ENCODE measurements around the gene SNX15. TPM values are rescaled to one million over a fixed set of nuclear protein-coding genes. Genes with fewer than 3 reads are reported as not detected.

The SNX15 gene
- total RNA-seq, 4 donors from 2014 or later = 9.8 to 18.6 (median 13.9) TPM

DNA sequence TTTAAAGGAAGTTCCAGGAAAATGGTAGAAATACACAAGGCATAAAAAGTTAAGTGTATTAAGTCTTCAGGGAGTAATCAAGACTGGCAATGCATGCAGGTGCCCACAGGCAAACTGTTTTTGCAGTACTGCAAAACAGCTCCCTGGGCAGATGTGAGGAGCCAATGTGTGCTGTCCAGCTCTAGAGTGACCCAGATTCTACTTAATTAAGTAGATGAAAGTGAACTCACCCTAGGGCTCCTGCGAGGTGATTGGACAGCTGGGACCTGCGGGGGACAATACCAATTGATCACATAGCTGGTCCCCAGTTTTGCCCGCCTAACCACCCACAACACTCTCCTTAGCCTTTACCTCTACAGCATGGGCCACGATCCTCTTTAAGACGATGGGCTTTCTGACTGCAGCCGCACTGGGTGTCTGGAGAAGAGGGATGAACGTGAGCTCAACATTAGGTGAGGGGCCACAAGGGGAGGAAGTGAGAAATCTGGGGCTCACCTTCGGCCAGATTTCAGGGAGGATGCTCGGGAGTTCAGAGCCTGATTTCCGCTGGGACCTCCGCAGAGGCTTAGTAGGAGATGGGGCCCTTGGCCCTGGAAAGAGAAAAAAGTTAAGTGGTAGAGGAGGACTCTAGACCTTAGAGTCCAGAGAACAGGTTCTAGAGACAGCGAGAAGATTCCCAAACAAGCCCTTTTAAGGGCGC is 56.0 kb downstream of the SNX15 start:
- Histone ChIP-seq H3K4me1 (peaks cover 11 to 30% (median 14%) of the 10 kb centered on the region in 3 donors), H3K9me3 (no peaks in the 10 kb centered on the region), H3K27me3 (no peaks in the 10 kb centered on the region), H3K36me3 (peaks cover 5 to 34% (median 27%) of the 10 kb centered on the region in 3 donors), H3K4me3 (peak overlapping the region; percentile 44 to 90 (median 79)), H3K27ac (peak overlapping the region; percentile 90 to 99 (median 97))
- WGBS, 2 donors = 2 to 4% methylated on average over 8 to 11 of the region's 13 CpGs
- DNase-seq = no peak
- intact Hi-C loops (cut with DNase I) = no loop called here
- no peak for TF ChIP-seq POLR2A (IDR thresholded peaks at IDR 0.05)
- TF ChIP-seq, protein P1, sequence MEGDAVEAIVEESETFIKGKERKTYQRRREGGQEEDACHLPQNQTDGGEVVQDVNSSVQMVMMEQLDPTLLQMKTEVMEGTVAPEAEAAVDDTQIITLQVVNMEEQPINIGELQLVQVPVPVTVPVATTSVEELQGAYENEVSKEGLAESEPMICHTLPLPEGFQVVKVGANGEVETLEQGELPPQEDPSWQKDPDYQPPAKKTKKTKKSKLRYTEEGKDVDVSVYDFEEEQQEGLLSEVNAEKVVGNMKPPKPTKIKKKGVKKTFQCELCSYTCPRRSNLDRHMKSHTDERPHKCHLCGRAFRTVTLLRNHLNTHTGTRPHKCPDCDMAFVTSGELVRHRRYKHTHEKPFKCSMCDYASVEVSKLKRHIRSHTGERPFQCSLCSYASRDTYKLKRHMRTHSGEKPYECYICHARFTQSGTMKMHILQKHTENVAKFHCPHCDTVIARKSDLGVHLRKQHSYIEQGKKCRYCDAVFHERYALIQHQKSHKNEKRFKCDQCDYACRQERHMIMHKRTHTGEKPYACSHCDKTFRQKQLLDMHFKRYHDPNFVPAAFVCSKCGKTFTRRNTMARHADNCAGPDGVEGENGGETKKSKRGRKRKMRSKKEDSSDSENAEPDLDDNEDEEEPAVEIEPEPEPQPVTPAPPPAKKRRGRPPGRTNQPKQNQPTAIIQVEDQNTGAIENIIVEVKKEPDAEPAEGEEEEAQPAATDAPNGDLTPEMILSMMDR (IDR thresholded peaks at IDR 0.05) = no peak

DNA sequence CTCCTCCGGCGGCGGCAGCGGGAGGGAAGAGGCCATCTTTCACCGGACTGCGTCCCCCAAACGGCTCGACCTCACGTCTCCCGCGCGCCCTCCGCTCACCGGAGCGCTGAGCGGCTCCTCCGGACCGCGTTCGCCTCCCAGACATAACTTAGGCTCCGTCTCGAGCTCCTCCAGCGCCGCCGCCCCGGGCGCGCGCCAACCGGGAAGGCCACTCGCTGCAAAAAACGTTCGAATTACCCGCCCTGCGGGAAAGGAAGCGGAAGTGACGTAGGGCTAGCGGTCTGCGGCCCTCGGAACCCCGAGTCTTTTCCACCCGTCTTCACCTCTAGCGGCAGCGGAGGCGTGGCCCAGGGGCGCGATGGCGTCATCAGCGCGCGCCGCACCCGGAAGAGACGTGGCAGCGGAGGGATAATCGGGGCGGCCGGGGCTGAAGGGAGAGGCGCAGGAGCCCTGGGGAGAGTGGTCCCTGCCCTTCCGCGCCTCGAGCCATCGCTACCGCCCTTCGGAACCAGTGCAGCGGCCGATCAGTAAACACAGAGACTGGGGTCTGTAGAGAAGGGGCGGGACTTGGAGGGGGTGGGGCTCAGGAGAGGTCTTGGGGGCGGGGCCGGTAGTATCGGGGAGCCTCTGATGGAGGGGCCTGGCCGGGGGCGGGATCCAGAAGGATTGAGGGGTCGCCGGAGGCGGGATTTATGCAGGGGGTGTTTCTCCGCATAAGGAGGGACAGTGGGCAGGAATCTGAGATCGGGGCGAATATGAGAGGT is 56.8 kb downstream of the SNX15 start, which contains the start of the genes CDCA5 and ZFPL1:
Gene CDCA5, minus strand, starts transcription at position 207 of the 764 bp plus-strand sequence. Its CDS starts 62 bp downstream, at position 145.
Gene ZFPL1, plus strand, starts transcription at position 389 of the 764 bp plus-strand sequence. CDS start 477 bp downstream, outside the sequence.
- Histone ChIP-seq H3K27me3 (no peaks in the 10 kb centered on the region), H3K27ac (peak within 1 kb of the TSS; percentile 90 to 99 (median 97)), H3K36me3 (peaks cover 7 to 42% (median 29%) of the 10 kb centered on the region in 3 donors), H3K9me3 (no peaks in the 10 kb centered on the region), H3K4me3 (peak within 1 kb of the TSS; percentile 44 to 90 (median 79)), H3K4me1 (peaks cover 11 to 30% (median 14%) of the 10 kb centered on the region in 3 donors)
- peak in 2 of 4 donors; percentile 65 to 66 for TF ChIP-seq POLR2A (IDR thresholded peaks at IDR 0.05)
- TF ChIP-seq, protein P1 (IDR thresholded peaks at IDR 0.05) = peak in 4 of 6 experiments; percentile 7 to 50 (median 14)
- intact Hi-C loops (cut with DNase I) = no loop called here
- peak; percentile 63 for DNase-seq
- 0 to 1% methylated on average over 11 to 15 of the region's 79 CpGs for WGBS, 2 donors

DNA sequence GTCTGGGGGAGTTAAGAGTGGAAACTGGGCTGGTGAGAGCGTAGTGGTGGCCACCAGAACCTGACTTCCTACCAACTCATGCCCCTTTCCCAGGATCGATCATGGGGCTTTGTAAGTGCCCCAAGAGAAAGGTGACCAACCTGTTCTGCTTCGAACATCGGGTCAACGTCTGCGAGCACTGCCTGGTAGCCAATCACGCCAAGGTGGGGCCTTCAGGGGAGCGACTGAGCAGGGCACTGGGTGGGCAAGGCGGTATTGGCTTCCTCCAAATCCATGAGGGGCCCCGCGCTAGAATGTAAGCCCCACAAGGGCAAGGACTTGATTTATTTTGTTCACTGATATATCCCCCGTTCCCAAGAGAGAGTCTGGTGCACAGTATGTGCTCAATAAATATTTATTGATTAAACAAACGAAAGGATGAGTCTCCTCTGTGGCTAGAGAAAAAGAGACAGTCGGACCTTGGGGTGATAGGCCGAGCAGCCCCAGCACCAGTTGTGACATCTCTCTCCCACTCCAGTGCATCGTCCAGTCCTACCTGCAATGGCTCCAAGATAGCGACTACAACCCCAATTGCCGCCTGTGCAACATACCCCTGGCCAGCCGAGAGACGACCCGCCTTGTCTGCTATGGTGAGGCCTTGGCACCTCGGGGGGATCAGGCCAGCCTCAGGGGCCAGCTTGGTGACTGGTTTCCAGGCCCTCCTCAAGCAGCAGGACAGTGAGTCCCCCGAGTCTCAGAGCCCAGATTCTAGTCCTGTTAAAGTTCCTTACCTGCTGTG is 57.5 kb downstream of the SNX15 start:
- TF ChIP-seq, protein P1 (IDR thresholded peaks at IDR 0.05) = no peak
- no peak for TF ChIP-seq POLR2A (IDR thresholded peaks at IDR 0.05)
- H3K4me3 ChIP-seq = peak overlapping the region; percentile 44 to 90 (median 79)
- intact Hi-C loops (cut with DNase I) = no loop called here
- WGBS, 2 donors = 37 to 39% methylated on average over 17 to 23 of the region's 23 CpGs
- no peaks in the 10 kb centered on the region for H3K27me3 ChIP-seq
- peaks cover 11 to 30% (median 14%) of the 10 kb centered on the region in 3 donors for H3K4me1 ChIP-seq
- H3K36me3 ChIP-seq = peaks cover 7 to 49% (median 29%) of the 10 kb centered on the region in 3 donors
- no peak for DNase-seq
- no peaks in the 10 kb centered on the region for H3K9me3 ChIP-seq
- H3K27ac ChIP-seq = peak overlapping the region; percentile 90 to 99 (median 97)

DNA sequence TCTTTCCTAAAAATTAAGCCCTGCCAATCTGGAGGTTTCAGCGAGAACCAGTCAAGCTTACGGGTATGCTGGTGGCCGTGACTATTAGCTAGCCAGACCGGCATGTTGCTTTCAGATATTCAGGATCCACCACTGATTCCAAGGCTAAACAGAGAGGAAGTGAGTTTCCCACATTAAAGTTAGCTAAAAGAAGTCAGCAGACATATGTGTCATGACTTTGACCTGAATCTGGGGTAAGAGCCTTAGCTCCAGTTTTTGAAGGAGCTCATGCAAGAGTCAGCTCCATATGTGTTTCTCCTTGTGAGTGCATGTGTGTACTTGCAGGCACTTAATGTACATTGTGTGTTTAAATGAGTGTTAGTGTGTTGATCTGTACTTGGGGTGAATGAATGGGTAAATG is 58.2 kb downstream of the SNX15 start:
- Histone ChIP-seq H3K4me3 (no peak overlapping the region), H3K36me3 (peaks cover 7 to 51% (median 29%) of the 10 kb centered on the region in 3 donors), H3K9me3 (no peaks in the 10 kb centered on the region), H3K27ac (no peak overlapping the region), H3K27me3 (no peaks in the 10 kb centered on the region), H3K4me1 (peaks cover 11 to 30% (median 14%) of the 10 kb centered on the region in 3 donors)
- DNase-seq = no peak
- intact Hi-C loops (cut with DNase I) = no loop called here
- 77 to 85% methylated on average over 4 of the region's 4 CpGs for WGBS, 2 donors
- TF ChIP-seq, protein P1 (IDR thresholded peaks at IDR 0.05) = no peak
- no peak for TF ChIP-seq POLR2A (IDR thresholded peaks at IDR 0.05)
